H9 (cell line): Measurements from ENCODE around the gene VAV3. TPM values are rescaled to one million over a fixed set of nuclear protein-coding genes. Genes with fewer than 3 reads are reported as not detected.

Source experiments
- DNase-seq: peaks from one replicate; pipeline ENCODE4 v3.0.0-alpha.2; 2017
- H2AFZ ChIP-seq: one replicate; pipeline ENCODE4 v1.6.1; 2013; ENCODE audit warnings: mild to moderate bottlenecking, low read length, control low read depth, moderate library complexity
- H2AK5ac ChIP-seq: 2 replicates; pipeline ENCODE4 v1.6.1; 2013; ENCODE audit warnings: low read length, control low read depth, mixed read lengths; ENCODE audit not compliant: insufficient read length
- H2BK120ac ChIP-seq: one replicate; pipeline ENCODE4 v1.6.1; 2013; ENCODE audit warnings: low read depth, mild to moderate bottlenecking, low read length, control low read depth, inconsistent platforms; ENCODE audit not compliant: poor library complexity, severe bottlenecking
- H2BK12ac ChIP-seq: 2 replicates; pipeline ENCODE4 v1.6.1; 2013; ENCODE audit warnings: low read length, control low read depth, mixed read lengths, low read depth; ENCODE audit not compliant: insufficient read length
- H2BK15ac ChIP-seq: 2 replicates; pipeline ENCODE4 v1.6.1; 2013; ENCODE audit warnings: low read depth, low read length, control low read depth
- H2BK20ac ChIP-seq: one replicate; pipeline ENCODE4 v1.6.1; 2013; ENCODE audit warnings: low read depth, mild to moderate bottlenecking, low read length, control low read depth, inconsistent platforms; ENCODE audit not compliant: poor library complexity, severe bottlenecking
- H2BK5ac ChIP-seq: 2 replicates; pipeline ENCODE4 v1.6.1; 2013; ENCODE audit warnings: low read length, control low read depth, mixed read lengths; ENCODE audit not compliant: insufficient read length
- H3K14ac ChIP-seq: 2 replicates; pipeline ENCODE4 v1.6.1; 2013; ENCODE audit warnings: low read length, control low read depth; ENCODE audit not compliant: insufficient read depth
- H3K18ac ChIP-seq: 2 replicates; pipeline ENCODE4 v1.6.1; 2013; ENCODE audit warnings: low read depth, mild to moderate bottlenecking, mixed read lengths, low read length, control low read depth; ENCODE audit not compliant: insufficient read length
- H3K23ac ChIP-seq: 2 replicates; pipeline ENCODE4 v1.6.1; 2013; ENCODE audit warnings: low read length, control low read depth, mixed read lengths, low read depth; ENCODE audit not compliant: insufficient read length
- H3K23me2 ChIP-seq: 2 replicates; pipeline ENCODE4 v1.6.1; 2013; ENCODE audit warnings: low read depth, mild to moderate bottlenecking, mixed read lengths, low read length, control low read depth; ENCODE audit not compliant: insufficient read length, poor library complexity, severe bottlenecking
- H3K27ac ChIP-seq: 2 replicates; pipeline ENCODE4 v1.5.1; 2013; ENCODE audit warnings: low read length, control low read depth, mixed read lengths, low read depth; ENCODE audit not compliant: insufficient read length
- H3K27me3 ChIP-seq: 2 replicates; pipeline ENCODE4 v1.6.1; 2013; ENCODE audit warnings: low read length, control low read depth, inconsistent platforms; ENCODE audit not compliant: insufficient read depth
- H3K4ac ChIP-seq: 2 replicates; pipeline ENCODE4 v1.6.1; 2013; ENCODE audit warnings: low read depth, mild to moderate bottlenecking, control low read depth, inconsistent platforms, low read length, moderate library complexity
- H3K4me1 ChIP-seq: 2 replicates; pipeline ENCODE4 v1.6.1; 2013; ENCODE audit warnings: low read length, control low read depth, inconsistent platforms; ENCODE audit not compliant: insufficient read depth
- H3K4me2 ChIP-seq: 2 replicates; pipeline ENCODE4 v1.6.1; 2013; ENCODE audit warnings: low read length, control low read depth, mixed read lengths; ENCODE audit not compliant: insufficient read length, insufficient read depth
- H3K56ac ChIP-seq: 2 replicates; pipeline ENCODE4 v1.6.1; 2013; ENCODE audit warnings: low read depth, mild to moderate bottlenecking, mixed read lengths, low read length, control low read depth; ENCODE audit not compliant: insufficient read length
- H3K79me1 ChIP-seq: 2 replicates; pipeline ENCODE4 v1.6.1; 2013; ENCODE audit warnings: low read depth, mild to moderate bottlenecking, moderate library complexity, low read length, control low read depth, inconsistent platforms; ENCODE audit not compliant: insufficient read depth, poor library complexity, severe bottlenecking
- H3K79me2 ChIP-seq: 2 replicates; pipeline ENCODE4 v1.6.1; 2013; ENCODE audit warnings: low read length, control low read depth, inconsistent platforms; ENCODE audit not compliant: insufficient read depth
- H3K9ac ChIP-seq: 2 replicates; pipeline ENCODE4 v1.6.1; 2013; ENCODE audit warnings: low read length, control low read depth, mixed read lengths; ENCODE audit not compliant: insufficient read length; ENCODE audit errors: extremely low read depth
- H3K9me3 ChIP-seq: one replicate; pipeline ENCODE4 v1.6.1; 2013; ENCODE audit warnings: low read depth, low read length, inconsistent platforms; ENCODE audit not compliant: control insufficient read depth
- H3T11ph ChIP-seq: one replicate; pipeline ENCODE4 v1.6.1; 2013; ENCODE audit warnings: mild to moderate bottlenecking, low read length, control low read depth, inconsistent platforms
- H4K20me1 ChIP-seq: one replicate; pipeline ENCODE4 v1.6.1; 2013; ENCODE audit not compliant: control insufficient read depth, insufficient read length, insufficient read depth
- H4K5ac ChIP-seq: 2 replicates; pipeline ENCODE4 v1.6.1; 2013; ENCODE audit warnings: low read depth, mild to moderate bottlenecking, mixed read lengths, low read length, control low read depth; ENCODE audit not compliant: insufficient read length
- H4K8ac ChIP-seq: replicated peaks from 2 replicates; pipeline ENCODE4 v1.6.1; 2013; ENCODE audit warnings: low read length, control low read depth, mixed read lengths, low read depth; ENCODE audit not compliant: insufficient read length
- H4K91ac ChIP-seq: 2 replicates; pipeline ENCODE4 v1.6.1; 2013; ENCODE audit warnings: low read depth, mild to moderate bottlenecking, moderate library complexity, mixed read lengths, low read length, control low read depth; ENCODE audit not compliant: insufficient read length
- H3K27ac Mint-ChIP-seq, 3 experiments: 2 replicates in 2 of 3; 3 replicates in 1 of 3; pipeline ENCODE4 v1.8.0; 2020 to 2021; ENCODE audit warnings: mixed read lengths in 3 of 3, mild to moderate bottlenecking in 1 of 3, moderate library complexity in 1 of 3
- H3K27me3 Mint-ChIP-seq: 2 replicates; pipeline ENCODE4 v1.8.0; 2021; ENCODE audit warnings: low read depth, mild to moderate bottlenecking, moderate library complexity, mixed read lengths
- H3K36me3 Mint-ChIP-seq, 3 experiments: 2 replicates in 2 of 3; 3 replicates in 1 of 3; pipeline ENCODE4 v1.8.0; 2020 to 2021; ENCODE audit warnings: low read depth in 3 of 3, mixed read lengths in 3 of 3; ENCODE audit not compliant: insufficient read depth in 1 of 3
- H3K4me1 Mint-ChIP-seq, 2 experiments: 2 replicates each; pipeline ENCODE4 v1.8.0; 2020; ENCODE audit warnings: mixed read lengths in 2 of 2
- H3K4me3 Mint-ChIP-seq, 2 experiments: 2 replicates in 1 of 2; 3 replicates in 1 of 2; pipeline ENCODE4 v1.8.0; 2020 to 2021; ENCODE audit warnings: mild to moderate bottlenecking in 2 of 2, mixed read lengths in 2 of 2, moderate library complexity in 1 of 2
- H3K9me3 Mint-ChIP-seq, 2 experiments: 2 replicates in 1 of 2; 3 replicates in 1 of 2; pipeline ENCODE4 v1.8.0; 2020; ENCODE audit warnings: mild to moderate bottlenecking in 2 of 2, mixed read lengths in 2 of 2, moderate library complexity in 1 of 2
- total RNA-seq: library from RNA; stranded (reverse); gene quantifications from 2 replicates; pipeline ENCODE4 v1.2.1, GENCODE V29; 2021
- TF ChIP-seq, protein P1 (sequence below): fragments of 200-600 bp; sonication (generic); conservative IDR thresholded peaks from 3 replicates; pipeline ENCODE4 v1.8.0; 2021; ENCODE audit warnings: antibody characterized with exemption, mild to moderate bottlenecking

The VAV3 gene
- total RNA-seq, 1 experiment from 2014 or later = 5.1 TPM

- Histone ChIP-seq H3K9me3 (no peaks in the 10 kb centered on the region), H3K56ac (no peak overlapping the region), H4K5ac (no peak overlapping the region), H2BK5ac (no peak overlapping the region), H2BK12ac (no peak overlapping the region), H3K14ac (no peak overlapping the region), H3K79me2 (no peaks in the 10 kb centered on the region), H3K27me3 (no peaks in the 10 kb centered on the region), H3T11ph (no peak overlapping the region), H3K23ac (no peak overlapping the region), H2BK20ac (no peak overlapping the region), H3K4me2 (no peak overlapping the region), H2AFZ (no peak overlapping the region), H3K27ac (no peak overlapping the region), H3K18ac (no peak overlapping the region), H4K20me1 (no peaks in the 10 kb centered on the region), H3K23me2 (no peaks in the 10 kb centered on the region), H2BK15ac (no peak overlapping the region), H3K4me1 (no peaks in the 10 kb centered on the region), H4K91ac (no peak overlapping the region), H2BK120ac (no peak overlapping the region), H3K4ac (no peak overlapping the region), H4K8ac (no peak overlapping the region), H2AK5ac (no peak overlapping the region), H3K79me1 (no peaks in the 10 kb centered on the region), H3K9ac (no peak overlapping the region)
- Mint-ChIP-seq H3K4me1 (no peaks in the 10 kb centered on the region), H3K9me3 (no peaks in the 10 kb centered on the region; a peak in 1 of 5 replicates), H3K27ac (no peak overlapping the region), H3K4me3 (no peak overlapping the region), H3K36me3 (no peaks in the 10 kb centered on the region), H3K27me3 (no peaks in the 10 kb centered on the region)
- TF ChIP-seq, protein P1, sequence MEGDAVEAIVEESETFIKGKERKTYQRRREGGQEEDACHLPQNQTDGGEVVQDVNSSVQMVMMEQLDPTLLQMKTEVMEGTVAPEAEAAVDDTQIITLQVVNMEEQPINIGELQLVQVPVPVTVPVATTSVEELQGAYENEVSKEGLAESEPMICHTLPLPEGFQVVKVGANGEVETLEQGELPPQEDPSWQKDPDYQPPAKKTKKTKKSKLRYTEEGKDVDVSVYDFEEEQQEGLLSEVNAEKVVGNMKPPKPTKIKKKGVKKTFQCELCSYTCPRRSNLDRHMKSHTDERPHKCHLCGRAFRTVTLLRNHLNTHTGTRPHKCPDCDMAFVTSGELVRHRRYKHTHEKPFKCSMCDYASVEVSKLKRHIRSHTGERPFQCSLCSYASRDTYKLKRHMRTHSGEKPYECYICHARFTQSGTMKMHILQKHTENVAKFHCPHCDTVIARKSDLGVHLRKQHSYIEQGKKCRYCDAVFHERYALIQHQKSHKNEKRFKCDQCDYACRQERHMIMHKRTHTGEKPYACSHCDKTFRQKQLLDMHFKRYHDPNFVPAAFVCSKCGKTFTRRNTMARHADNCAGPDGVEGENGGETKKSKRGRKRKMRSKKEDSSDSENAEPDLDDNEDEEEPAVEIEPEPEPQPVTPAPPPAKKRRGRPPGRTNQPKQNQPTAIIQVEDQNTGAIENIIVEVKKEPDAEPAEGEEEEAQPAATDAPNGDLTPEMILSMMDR = no peak
- no peak for DNase-seq
Measured at GRCh38 chr1:107710005-107710404, 255.0 kb downstream of the VAV3 start.
